Stimulated activated CD8-positive, alpha-beta memory T cell treated with anti-CD3 and anti-CD28 coated beads, Interleukin-12 subunit alpha, Interleukin-12 subunit beta, amount 100 ng/mL, for 24 hours (primary cell): ENCODE results near the gene CAMK2G.
"Not testable (repeated sequence)": the region's sequence is repeated elsewhere in the genome, so short reads cannot be mapped to it uniquely, and the experiment has no call there.

Experiments used
- DNase-seq: peaks from one replicate; pipeline ENCODE4 v3.0.0-alpha.2; 2020; ENCODE audit errors: extremely low read depth

Gene CAMK2G

DNA sequence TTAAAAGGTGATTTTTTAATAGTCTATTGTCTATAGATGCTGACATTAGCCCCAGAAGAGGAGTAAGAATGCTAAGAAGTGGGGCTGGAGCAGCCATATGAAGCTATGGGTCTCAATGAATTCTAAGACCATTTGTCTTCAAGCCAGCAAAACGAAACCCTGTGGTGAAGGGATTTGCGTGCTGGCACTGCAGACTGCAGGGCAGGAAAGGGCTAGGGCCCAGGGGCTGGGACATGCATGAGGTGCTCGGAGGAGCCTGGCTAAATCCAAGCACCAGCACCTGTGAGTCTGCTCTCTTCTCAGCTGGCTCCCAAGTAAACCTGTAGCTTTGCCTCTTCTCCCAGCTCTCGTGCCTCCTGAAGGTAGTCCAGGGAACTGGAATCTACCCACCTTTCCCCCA is 61.7 kb downstream of the CAMK2G start:
- DNase-seq, result no peak

DNA sequence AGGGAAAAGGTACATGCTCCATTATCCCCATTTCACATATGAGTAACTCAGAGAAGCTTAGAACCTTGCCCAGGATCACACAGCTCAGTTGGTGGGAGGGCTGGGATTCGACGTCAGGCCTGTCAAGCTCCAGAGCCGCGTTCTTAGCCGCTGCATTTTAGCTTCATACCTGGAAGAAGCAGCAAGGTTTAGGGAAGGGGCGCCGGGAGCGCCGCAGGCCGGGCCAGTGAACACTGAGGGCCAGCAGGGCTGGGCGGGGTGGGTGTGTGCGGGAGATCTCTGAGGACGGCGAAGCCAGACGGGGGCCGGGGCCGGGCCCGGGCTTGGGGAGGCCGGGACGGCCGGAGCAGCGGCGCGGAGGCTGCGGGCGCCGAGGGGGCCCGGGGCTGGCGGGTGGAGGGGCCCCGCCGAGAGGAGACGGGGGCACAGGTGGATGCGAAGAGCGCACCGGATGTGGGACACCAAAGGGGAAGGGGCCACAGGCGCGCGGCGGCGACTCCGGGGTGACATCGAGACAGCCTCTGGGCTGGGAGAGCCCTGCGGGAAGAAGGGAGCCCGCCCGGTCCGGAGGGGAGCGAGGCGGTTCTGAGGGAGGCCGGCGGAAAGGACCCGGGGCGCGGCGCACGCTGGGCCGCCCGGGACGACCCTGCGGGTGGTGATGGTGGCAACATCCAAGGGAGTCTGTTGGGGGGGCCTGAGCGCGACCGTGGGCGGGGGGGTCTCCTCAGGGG is 63.5 kb downstream of the CAMK2G start:
- no peak for DNase-seq

DNA sequence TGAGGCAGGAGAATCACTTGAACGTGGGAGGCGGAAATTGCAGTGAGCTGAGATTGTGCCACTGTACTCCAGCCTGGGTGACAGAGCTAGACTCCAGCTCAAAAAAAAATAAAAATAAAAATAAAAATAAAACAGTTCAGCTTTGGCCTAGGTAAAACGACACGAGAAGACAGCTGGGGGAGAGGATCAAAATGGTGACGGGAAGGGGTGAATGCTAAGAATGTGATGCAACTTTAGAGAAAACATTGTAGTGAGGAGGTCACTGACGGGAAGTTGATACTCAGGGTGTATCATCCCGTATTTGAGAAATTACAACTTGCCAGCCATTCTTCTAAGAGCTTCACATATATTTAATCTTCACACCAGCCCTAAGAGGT is 64.0 kb downstream of the CAMK2G start:
- no peak for DNase-seq

DNA sequence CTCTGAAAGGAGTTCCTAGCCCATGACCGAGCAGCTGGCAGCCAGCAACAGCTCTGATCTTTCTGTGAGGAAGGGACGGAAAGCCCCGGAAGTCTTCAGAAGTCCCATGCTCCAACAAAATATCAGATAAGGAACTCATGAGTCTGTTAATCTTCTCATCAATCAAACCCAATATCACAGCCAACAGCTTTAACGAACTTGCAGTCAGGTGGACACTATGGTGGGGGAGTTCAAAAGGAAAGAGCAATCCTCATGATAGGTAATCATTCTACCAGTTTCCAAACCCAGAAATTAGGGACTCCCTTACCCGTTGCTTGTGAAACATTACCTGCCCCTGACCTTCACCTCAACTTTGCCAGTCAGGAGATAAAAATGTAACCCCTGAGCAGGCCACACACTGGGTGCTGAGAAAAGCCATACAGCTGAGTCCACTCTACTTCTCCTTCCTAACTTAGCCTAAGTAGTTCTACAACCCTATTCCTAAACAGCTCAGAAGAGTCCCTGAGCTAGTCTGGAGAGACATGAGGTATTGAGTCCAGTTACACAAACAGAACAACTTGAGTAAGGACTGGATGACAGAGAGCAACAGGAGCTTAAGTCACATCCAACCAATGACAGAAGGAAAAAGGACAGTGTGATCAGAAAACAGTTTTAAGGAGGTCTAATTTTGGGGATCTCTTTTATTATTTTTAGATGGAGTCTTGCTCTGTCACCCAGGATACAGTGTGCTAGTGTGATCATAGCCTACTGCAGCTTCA is 65.1 kb downstream of the CAMK2G start:
- DNase-seq, result no peak

DNA sequence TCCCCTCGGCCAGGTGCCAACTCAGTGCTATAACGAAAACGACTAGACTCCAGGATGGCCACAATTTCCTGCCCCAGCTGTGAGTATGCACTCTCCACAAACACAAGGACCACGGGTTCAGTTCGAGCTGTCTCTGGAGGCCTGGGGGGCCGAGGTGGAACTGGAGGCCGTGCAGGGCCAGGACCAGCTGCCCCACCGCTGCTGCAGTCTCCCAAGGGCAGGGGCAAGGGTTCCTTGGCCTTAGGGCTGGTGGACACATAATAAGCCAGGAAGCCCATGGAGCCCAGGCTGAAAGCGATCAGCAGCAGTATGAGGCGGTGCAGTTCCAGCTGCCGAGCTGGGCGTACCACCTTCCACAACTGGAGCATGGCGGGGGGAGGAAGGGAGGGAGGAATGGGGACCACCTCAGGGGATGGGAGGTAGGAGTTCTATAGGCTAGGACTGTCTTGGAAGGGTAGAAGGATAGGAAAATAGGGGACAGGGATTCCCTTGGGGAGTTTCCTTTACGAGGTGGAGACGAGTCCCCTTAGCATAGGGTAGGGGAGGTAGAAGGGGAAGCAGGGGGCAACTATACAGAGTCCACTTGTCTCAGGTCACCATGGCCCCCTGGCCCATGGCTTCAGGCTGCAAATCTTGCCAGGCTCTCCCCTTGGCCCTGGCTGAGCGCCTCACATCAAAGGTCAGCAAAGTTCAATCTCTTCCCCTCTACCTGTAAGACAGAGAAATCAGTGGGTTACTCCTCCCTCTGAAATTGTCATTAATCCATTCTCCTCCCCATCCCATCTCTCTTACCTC is 66.1 kb downstream of the CAMK2G start:
- DNase-seq, result no peak

DNA sequence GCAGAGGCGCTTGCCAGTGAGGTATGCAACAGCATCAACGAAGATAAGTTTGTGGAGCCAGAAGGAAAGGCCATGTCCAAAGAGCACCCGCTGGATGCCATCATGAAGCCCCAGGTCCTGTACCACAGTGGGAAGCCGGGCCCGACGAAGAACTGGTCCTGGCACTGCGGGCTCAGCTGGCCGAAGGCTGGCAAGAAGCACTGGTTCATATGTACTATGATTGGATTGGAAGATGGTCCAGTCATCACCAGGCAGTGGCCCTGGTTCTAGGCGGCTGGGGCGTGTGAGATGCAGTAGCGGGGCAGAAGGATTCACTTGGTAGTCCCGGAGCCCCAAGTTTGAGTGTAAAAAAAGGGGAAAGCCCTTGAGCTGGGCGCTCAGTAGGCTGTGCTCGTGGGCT is 66.9 kb downstream of the CAMK2G start:
- DNase-seq, result no peak

DNA sequence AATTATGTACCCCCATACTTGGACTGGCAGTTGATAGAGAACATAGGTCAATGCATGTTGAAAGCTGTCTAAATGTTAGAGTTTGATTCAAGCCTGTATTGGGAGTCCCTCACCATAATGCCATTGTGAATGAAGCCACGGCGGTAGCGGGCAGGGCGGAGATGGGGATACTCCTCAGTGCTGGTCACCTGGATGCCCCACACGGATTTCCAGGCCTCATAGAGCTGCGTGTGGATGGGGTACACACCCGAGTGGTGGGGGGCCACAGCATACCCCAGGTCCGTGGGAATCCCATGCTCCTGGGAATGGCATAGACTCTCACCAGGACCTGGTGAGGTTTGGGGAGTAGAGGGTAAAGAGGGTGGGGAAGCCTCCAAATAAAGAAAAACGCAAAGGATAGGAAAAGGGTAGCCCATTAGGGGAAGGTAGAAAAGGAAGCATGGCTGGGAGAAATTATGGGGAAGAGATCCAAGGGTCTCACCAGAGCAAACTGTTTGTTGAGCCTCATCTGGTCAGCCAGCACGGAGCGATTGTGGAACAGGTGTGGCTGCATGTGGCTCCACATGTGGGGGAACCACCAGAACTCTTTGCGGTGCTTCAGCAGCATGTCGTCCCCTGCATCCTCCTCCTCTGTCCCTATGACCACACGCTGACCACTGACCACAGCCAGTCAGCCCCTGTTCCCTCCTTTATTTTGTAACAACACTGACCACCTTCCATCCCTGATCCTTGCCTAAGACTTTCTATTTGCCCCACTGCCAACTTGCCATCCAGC is 68.0 kb downstream of the CAMK2G start:
- DNase-seq, result no peak

DNA sequence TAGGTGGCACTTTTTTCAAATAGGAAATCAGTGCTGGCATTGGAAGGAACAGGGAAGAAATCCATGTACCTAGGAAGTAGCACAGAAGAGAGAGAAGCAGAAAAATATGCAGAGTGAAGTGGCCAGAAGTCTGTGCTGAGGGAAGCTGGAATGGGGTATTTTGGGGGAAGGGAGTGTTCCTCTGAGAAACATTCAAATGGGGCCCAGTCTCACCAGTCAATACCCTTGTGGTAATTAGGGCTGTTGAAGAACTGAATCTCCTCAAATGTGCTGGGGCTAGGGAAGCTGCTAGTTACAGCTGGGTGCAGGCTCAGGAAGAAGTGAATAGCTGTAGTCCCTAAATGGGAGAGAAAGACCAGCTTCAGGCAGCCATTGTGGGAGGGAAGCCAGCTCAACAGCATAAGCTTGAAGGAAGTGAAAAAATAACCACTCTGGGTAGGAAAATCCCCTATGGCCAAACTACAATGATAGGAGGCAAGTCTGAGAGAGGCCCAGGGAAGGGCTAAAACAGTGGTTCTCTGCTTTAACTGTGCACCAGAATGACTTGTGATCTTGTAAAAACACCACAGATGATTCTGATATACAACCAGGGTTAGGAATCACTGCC is 70.6 kb downstream of the CAMK2G start:
- no peak for DNase-seq

DNA sequence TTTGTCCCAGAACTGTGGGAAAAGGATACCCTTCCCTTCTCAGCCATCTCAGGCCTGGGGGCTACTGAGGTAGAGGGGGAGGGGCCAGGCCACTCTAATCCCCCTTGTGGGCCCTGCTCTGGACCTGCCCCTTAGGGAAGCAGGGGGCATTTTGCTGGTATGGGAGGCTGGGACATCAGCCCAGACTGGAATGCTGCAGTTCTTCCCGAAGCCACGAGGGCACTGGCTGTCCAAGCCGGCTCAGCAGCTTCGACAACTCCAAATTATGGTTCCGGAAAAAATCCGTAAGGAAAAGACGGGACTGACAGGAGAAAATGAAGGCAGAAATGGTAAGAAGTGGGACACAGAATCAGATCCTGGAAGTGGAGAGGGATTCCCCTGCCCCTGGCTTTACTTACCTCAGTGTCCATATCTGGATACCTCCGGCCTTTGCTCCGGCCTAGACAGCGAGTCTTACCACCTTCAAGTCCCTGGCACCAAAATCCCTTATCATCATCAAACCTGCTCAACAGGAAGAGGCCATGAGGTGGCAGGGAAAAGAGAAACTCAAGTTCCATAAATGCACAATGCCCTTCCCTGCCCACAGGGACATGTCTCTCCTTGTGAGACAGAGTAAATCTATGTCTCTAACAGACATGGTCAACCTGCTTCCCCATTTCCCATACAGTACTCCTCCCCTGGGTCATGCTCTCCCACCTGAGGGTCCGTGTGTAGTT is 71.9 kb downstream of the CAMK2G start:
- DNase-seq, result no peak

DNA sequence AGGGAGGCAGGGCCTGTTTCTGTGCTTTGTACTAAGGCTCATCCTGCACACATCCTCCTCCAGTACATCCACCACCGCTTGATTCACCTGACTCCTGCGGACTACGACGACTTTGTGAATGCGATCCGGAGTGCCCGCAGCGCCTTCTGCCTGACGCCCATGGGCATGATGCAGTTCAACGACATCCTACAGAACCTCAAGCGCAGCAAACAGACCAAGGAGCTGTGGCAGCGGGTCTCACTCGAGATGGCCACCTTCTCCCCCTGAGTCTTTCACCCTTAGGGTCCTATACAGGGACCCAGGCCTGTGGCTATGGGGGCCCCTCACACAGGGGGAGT is 73.1 kb downstream of the CAMK2G start:
- DNase-seq, result no peak

DNA sequence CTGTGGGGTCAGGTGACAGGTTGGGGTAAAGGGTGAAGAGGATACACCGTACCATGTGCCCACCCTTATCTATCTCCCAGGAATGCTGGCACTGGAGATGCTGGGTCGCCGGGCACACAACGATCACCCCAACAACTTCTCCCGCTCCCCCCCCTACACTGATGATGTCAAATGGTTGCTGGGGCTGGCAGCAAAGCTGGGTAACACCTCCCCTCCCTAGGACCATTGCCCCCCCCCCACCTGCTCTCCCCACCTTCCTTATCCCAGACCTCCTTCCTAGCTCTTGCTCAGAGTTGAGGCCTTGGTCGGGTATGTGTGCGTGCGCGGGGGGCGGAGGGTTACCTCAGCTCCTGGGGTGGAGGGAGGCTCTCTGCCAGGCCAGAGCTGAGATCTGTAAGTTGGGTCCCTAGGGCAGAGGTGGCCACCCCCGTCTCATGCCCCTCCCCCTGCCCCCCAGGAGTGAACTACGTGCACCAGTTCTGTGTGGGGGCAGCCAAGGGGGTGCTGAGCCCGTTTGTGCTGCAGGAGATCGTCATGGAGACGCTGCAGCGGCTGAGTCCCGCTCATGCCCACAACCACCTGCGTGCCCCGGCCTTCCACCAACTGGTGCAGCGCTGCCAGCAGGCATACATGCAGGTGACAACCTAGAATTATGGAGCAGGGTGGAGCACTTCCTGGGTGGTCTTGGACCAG is 73.6 kb downstream of the CAMK2G start:
- DNase-seq, result no peak

DNA sequence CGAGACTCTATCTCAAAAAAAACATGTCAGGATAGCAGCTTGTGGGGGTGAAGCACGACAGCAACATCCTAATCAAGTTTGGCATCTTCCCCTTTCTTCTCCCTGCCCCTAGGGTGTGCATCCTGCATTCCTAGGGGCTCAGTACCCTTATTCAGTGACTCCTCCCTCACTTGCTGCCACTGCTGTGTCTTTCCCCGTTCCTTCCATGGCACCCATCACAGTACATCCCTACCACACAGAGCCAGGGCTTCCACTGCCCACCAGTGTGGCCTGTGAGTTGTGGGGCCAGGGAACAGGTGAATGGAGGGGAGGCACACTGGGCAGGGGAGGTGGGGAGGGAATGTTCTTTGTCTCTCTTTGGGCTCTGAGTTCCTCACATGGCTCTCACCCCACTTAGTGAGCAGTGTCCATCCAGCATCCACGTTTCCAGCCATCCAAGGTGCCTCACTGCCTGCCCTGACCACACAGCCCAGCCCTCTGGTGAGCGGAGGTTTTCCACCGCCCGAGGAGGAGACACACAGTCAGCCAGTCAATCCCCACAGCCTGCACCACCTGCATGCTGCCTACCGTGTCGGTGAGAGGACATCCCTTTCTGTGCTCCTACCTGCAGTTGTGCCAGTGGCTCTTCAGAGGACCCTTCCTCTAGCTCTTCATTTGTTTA is 74.3 kb downstream of the CAMK2G start:
- no peak for DNase-seq

DNA sequence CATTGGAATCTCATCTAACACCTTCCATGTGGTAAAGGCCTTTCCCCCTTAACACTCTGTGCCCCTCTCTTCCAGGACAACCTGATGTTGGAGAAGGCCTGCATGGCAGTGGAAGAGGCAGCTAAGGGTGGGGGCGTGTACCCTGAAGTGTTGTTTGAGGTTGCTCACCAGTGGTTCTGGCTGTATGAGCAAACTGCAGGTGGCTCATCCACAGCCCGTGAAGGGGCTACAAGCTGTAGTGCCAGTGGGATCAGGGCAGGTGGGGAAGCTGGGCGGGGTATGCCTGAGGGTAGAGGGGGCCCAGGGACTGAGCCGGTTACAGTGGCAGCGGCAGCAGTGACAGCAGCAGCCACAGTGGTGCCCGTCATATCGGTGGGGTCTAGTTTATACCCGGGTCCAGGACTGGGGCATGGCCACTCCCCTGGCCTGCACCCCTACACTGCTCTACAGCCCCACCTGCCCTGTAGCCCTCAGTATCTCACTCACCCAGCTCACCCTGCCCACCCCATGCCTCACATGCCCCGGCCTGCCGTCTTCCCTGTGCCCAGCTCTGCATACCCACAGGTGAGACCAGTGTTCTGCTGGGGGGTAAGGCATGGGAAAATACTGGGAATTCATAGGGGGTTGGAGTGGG is 75.3 kb downstream of the CAMK2G start:
- no peak for DNase-seq

DNA sequence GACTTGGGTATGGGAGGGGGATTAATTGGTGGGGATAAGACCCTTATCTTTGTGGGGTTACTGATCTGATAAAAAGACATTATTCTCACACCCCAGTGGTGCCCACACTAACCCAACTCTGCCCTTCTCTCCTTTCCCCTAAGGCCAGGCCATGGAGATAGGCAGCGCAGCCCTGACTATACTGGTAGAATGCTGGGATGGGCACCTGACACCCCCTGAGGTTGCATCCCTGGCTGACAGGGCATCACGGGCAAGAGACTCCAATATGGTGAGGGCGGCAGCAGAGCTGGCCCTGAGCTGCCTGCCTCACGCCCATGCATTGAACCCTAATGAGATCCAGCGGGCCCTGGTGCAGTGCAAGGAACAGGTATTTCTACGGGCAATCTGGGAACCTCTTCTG is 76.3 kb downstream of the CAMK2G start:
- DNase-seq, result no peak

DNA sequence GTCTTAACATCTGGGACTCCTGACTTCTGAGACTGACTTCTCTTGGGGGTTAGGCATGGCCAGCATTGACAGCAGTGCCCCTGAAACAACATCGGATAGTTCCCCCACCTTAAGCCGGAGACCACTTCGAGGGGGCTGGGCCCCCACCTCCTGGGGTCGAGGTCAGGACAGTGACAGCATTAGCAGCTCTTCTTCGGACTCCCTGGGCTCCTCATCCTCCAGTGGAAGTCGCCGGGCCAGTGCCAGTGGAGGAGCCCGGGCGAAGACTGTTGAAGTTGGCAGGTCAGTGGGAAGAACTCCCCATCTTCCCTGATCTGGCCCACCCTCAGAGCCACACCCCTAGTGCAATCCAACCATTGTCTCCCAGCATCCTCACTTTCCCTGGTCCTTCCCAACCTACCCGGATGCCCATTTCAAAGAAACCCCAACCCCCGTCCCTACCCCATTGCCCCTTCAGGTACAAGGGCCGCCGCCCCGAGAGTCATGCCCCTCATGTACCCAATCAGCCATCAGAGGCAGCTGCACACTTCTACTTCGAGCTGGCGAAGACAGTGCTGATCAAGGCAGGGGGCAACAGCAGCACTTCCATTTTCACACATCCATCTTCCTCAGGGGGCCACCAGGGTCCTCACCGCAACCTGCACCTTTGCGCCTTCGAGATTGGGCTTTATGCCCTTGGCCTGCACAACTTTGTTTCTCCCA is 76.9 kb downstream of the CAMK2G start:
- DNase-seq, result no peak

DNA sequence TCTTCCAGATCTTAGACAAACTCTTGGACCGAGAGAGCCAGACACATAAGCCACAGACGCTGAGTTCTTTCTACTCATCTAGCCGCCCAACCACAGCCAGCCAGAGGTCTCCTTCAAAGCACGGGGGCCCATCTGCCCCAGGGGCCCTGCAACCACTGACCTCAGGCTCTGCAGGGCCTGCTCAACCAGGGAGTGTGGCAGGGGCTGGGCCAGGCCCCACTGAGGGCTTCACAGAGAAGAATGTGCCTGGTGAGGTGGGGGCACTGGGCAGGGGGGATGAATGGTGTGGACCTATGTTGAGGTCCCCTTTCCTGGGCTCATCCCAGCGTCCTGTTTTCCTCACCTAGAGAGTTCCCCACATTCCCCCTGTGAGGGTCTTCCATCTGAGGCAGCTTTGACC is 77.6 kb downstream of the CAMK2G start:
- DNase-seq, result no peak

DNA sequence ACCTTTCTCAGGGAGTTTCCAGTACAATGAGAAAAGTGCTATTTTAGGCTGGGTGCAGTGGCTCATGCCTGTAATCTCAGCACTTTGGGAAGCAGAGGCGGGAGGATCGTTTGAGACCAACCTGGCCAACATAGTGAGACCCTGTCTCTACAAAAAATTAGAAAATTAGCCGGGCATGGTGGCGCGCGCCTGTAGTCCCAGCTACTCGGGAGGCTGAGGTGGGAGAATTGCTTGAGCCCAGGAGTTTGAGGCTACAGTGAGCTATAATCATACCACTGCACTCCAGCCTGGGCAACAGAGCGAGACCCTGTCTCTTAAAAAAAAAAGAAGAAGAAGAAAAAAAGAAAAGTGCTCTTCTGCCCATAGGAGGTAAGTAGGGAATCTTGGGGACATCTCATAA is 78.3 kb downstream of the CAMK2G start:
- DNase-seq, result not testable (repeated sequence)

DNA sequence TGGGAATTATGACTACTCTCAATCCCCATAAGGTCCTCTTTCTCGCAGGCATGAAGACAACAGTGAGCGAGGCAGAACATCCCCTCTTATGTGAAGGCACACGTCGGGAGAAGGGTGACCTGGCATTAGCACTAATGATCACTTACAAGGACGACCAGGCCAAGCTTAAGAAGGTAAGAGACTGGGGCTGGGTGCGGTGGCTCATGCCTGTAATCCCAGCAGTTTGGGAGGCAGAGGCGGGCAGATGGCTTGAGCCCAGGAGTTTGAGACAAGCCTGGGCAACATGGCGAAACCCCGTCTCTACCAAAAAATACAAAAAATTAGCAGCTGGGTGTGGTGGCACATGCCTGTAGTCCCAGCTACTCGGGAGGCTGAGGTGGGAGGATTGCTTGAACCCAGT is 78.9 kb downstream of the CAMK2G start:
- DNase-seq, result not testable (repeated sequence)

DNA sequence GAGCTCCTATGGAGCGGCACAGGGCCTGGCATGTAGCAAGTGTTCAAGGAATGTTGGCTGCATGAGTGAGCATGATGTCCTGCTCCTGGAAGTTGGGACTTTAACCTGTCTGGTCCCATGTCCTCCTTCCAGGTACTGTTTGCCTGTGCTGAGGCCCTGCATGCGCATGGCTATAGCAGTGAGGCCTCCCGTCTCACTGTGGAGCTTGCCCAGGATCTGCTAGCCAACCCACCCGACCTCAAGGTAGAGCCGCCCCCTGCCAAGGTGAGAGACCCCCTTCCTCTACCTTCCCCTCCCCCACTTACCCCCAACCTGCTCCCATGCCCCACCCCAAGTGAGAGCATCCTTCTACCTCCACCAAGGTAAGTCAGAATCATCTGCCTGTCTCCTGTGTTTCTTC is 80.9 kb downstream of the CAMK2G start:
- no peak for DNase-seq
